AG09309 (cell line): Measurements from ENCODE around the gene ONECUT1.
A peak's percentile ranks its signal among the peaks of the same experiment; 100 is the strongest.

Experiments
- DNase-seq: peaks from one replicate; pipeline ENCODE4 v3.0.0-alpha.2; 2010; ENCODE audit warnings: low read depth
- H3K4me3 ChIP-seq: 2 replicates; pipeline ENCODE4 v1.5.1; 2011; ENCODE audit warnings: mild to moderate bottlenecking, low read depth, low read length, moderate library complexity; ENCODE audit not compliant: control insufficient read depth
- CTCF ChIP-seq: IDR thresholded peaks from 2 replicates; pipeline ENCODE4 v1.5.1; 2011; ENCODE audit warnings: mild to moderate bottlenecking, low read depth, low read length, inconsistent platforms; ENCODE audit not compliant: insufficient read depth, control insufficient read depth; ENCODE audit errors: missing control alignments

ONECUT1 gene

GRCh38 chr15:52731004-52731403 is 59.1 kb downstream of the ONECUT1 start:
- DNase-seq, result no peak
- no peak for TF ChIP-seq CTCF
- H3K4me3 ChIP-seq, result no peak overlapping the region

- no peak overlapping the region for H3K4me3 ChIP-seq
- no peak for TF ChIP-seq CTCF
- DNase-seq, result no peak
Measured at GRCh38 chr15:52730594-52730993, 59.5 kb downstream of the ONECUT1 start.

- DNase-seq, result no peak
Measured at GRCh38 chr15:52730173-52730572, 60.0 kb downstream of the ONECUT1 start.

GRCh38 chr15:52728899-52729298 is 61.2 kb downstream of the ONECUT1 start:
- no peak for TF ChIP-seq CTCF
- no peak overlapping the region for H3K4me3 ChIP-seq
- DNase-seq, result peak; percentile 46

More at GRCh38 chr15:52730173-52730572, 60.0 kb downstream of the ONECUT1 start:
- H3K4me3 ChIP-seq, result no peak overlapping the region
- TF ChIP-seq CTCF, result no peak

- no peak overlapping the region for H3K4me3 ChIP-seq
- DNase-seq, result no peak
- TF ChIP-seq CTCF, result no peak
Measured at GRCh38 chr15:52727815-52728214, 62.3 kb downstream of the ONECUT1 start.

GRCh38 chr15:52726195-52726594 is 63.9 kb downstream of the ONECUT1 start:
- H3K4me3 ChIP-seq, result no peak overlapping the region
- TF ChIP-seq CTCF, result no peak
- DNase-seq, result no peak

- no peak overlapping the region for H3K4me3 ChIP-seq
- no peak for DNase-seq
- no peak for TF ChIP-seq CTCF
Measured at GRCh38 chr15:52718551-52718950, 71.6 kb downstream of the ONECUT1 start.
